PC-3 (cell line): ENCODE measurements around the gene CFAP65. TPM values are rescaled to one million over a fixed set of nuclear protein-coding genes. Genes with fewer than 3 reads are reported as not detected.

ENCODE experiments used
- ATAC-seq: fragments of 200-7000 bp; cut with Tn5 transposase; 2 replicates; pipeline ENCODE4 v1.9.1; 2020; ENCODE audit warnings: mild to moderate bottlenecking, moderate library complexity
- BruUV-seq: library from RNA; stranded (reverse); fragments of 400-500 nt; replicated peaks from 2 replicates; lab custom pipeline; 2021; lab: Mats Ljungman, UMichigan
- CTCF ChIA-PET: fragments of 300-600 bp; sonication (Branson Sonifier 250); formaldehyde crosslinking; loops from one replicate; lab custom pipeline; 2022; ENCODE audit warnings: antibody characterized with exemption; lab: Charles Lee
- POLR2A ChIA-PET: fragments of 300-600 bp; sonication (Branson Sonifier 250); formaldehyde crosslinking; loops from one replicate; lab custom pipeline; 2022; ENCODE audit warnings: antibody characterized with exemption; ENCODE audit not compliant: unreplicated experiment; lab: Charles Lee
- DNase-seq: peaks from one replicate; pipeline ENCODE4 v3.0.0-alpha.2; 2015
- H2AFZ ChIP-seq: fragments of 300-600 bp; sonication (generic); 2 replicates; pipeline ENCODE4 v1.6.0; 2016; ENCODE audit warnings: antibody characterized with exemption, low read length
- H3F3A ChIP-seq: fragments of 300-600 bp; sonication (generic); one replicate; pipeline ENCODE4 v1.6.0; 2017; ENCODE audit warnings: antibody characterized with exemption, low read length, control low read depth, mild to moderate bottlenecking; ENCODE audit not compliant: unreplicated experiment
- H3K27ac ChIP-seq: fragments of 300-600 bp; sonication (generic); 2 replicates; pipeline ENCODE4 v1.5.1; 2016; ENCODE audit warnings: mild to moderate bottlenecking, low read length
- H3K27me3 ChIP-seq: fragments of 300-600 bp; sonication (generic); 2 replicates; pipeline ENCODE4 v1.6.1; 2016; ENCODE audit warnings: low read length, mixed read lengths
- H3K36me3 ChIP-seq: fragments of 300-600 bp; sonication (generic); 2 replicates; pipeline ENCODE4 v1.6.1; 2016; ENCODE audit warnings: low read depth, mixed run types, low read length, mixed read lengths
- H3K4me1 ChIP-seq: fragments of 300-600 bp; sonication (generic); 2 replicates; pipeline ENCODE4 v1.5.1; 2016; ENCODE audit warnings: low read length; ENCODE audit not compliant: insufficient read depth
- H3K4me2 ChIP-seq: fragments of 300-600 bp; sonication (generic); 2 replicates; pipeline ENCODE4 v1.6.0; 2016; ENCODE audit warnings: low read length
- H3K4me3 ChIP-seq: fragments of 300-600 bp; sonication (generic); 2 replicates; pipeline ENCODE4 v1.5.1; 2016; ENCODE audit warnings: mild to moderate bottlenecking, low read length, mixed read lengths
- H3K79me2 ChIP-seq: fragments of 300-600 bp; sonication (generic); 2 replicates; pipeline ENCODE4 v1.6.1; 2017; ENCODE audit warnings: low read length, mixed read lengths
- H3K9ac ChIP-seq: fragments of 300-600 bp; sonication (generic); 2 replicates; pipeline ENCODE4 v1.6.0; 2016; ENCODE audit warnings: mild to moderate bottlenecking, low read length
- H3K9me2 ChIP-seq: fragments of 300-600 bp; sonication (generic); replicated peaks from 2 replicates; pipeline ENCODE4 v1.6.1; 2016; ENCODE audit warnings: mixed run types, low read length, mixed read lengths
- H3K9me3 ChIP-seq: fragments of 300-600 bp; sonication (generic); 2 replicates; pipeline ENCODE4 v1.6.1; 2016; ENCODE audit warnings: low read length, mixed read lengths
- H4K20me1 ChIP-seq: fragments of 300-600 bp; sonication (generic); 2 replicates; pipeline ENCODE4 v1.6.1; 2016; ENCODE audit warnings: low read length, mixed read lengths
- CTCF ChIP-seq: fragments of 300-600 bp; sonication (generic); conservative IDR thresholded peaks from 2 replicates; pipeline ENCODE4 v1.5.1; 2017; ENCODE audit warnings: antibody characterized with exemption, low read depth, mild to moderate bottlenecking, low read length
- EZH2 ChIP-seq: fragments of 300-600 bp; sonication (generic); IDR thresholded peaks from one replicate; pipeline ENCODE4 v1.6.1; 2017; ENCODE audit warnings: antibody characterized with exemption, mild to moderate bottlenecking, low read length; ENCODE audit not compliant: unreplicated experiment
- EZH2phosphoT487 ChIP-seq: fragments of 300-600 bp; sonication (generic); IDR thresholded peaks from 2 replicates; pipeline ENCODE4 v1.6.1; 2018; ENCODE audit warnings: mild to moderate bottlenecking, antibody characterized with exemption, low read length, borderline replicate concordance
- intact Hi-C: fragments of 100-400 bp; cut with micrococcal nuclease; formaldehyde crosslinking; loops from 2 replicates; pipeline ENCODE4 v1.9.0; 2023
- total RNA-seq: library from RNA; depleted of rRNA; stranded (reverse); fragments of >200 nt; gene quantifications from 2 replicates; pipeline ENCODE4 v1.2.3, GENCODE V29; 2014

Gene CFAP65
- total RNA-seq, 1 experiment from 2014 or later = 0.18 TPM

- no peaks in the 10 kb centered on the region for H3K27me3 ChIP-seq
- POLR2A ChIA-PET = interaction anchor here (0.6 kb wide), 1 partner anchor 8 kb away, joined by 6 read pairs; no protein-coding TSS in a partner anchor
- intact Hi-C loops = no loop called here
Observed at GRCh38 chr2:219010873-219011272, 30.4 kb downstream of the CFAP65 start.

GRCh38 chr2:219010162-219010756 lies 31.1 kb downstream of the CFAP65 start:
- H3K27me3 ChIP-seq = no peaks in the 10 kb centered on the region
- H3K9ac ChIP-seq = no peak overlapping the region
- no TSS peak for BruUV-seq
- no peak overlapping the region for H3K27ac ChIP-seq
- H3K4me1 ChIP-seq = no peaks in the 10 kb centered on the region
- POLR2A ChIA-PET = interaction anchor here (0.6 kb wide), 1 partner anchor 8 kb away, joined by 6 read pairs; no protein-coding TSS in a partner anchor
- no peaks in the 10 kb centered on the region for H3F3A ChIP-seq
- H3K9me2 ChIP-seq = no peaks in the 10 kb centered on the region
- no peak overlapping the region for H3K4me3 ChIP-seq
- no peaks in the 10 kb centered on the region for H3K9me3 ChIP-seq
- H4K20me1 ChIP-seq = no peaks in the 10 kb centered on the region
- DNase-seq (peak; percentile 65), ATAC-seq (peak; percentile 98)
- no peak overlapping the region for H2AFZ ChIP-seq
- intact Hi-C loops = no loop called here
- H3K4me2 ChIP-seq = no peak overlapping the region
- no peaks in the 10 kb centered on the region for H3K79me2 ChIP-seq
- no peak for TF ChIP-seq EZH2phosphoT487
- peak; percentile 76 for TF ChIP-seq CTCF
- TF ChIP-seq EZH2 = no peak
- CTCF ChIA-PET = interaction anchor here (0.6 to 1.0 kb wide), 5 partner anchors 9 to 150 kb away, joined by 3 to 5 read pairs (median 4); no protein-coding TSS in a partner anchor
- no peaks in the 10 kb centered on the region for H3K36me3 ChIP-seq

More at GRCh38 chr2:219010873-219011272, 30.4 kb downstream of the CFAP65 start:
- no peak for ATAC-seq
- H3F3A ChIP-seq = no peaks in the 10 kb centered on the region
- no peak overlapping the region for H3K4me2 ChIP-seq
- H3K4me3 ChIP-seq = no peak overlapping the region
- DNase-seq = no peak
- TF ChIP-seq EZH2phosphoT487 = no peak
- TF ChIP-seq CTCF = no peak
- no peak for TF ChIP-seq EZH2
- no peak overlapping the region for H3K9ac ChIP-seq
- H3K9me2 ChIP-seq = no peaks in the 10 kb centered on the region
- no peaks in the 10 kb centered on the region for H3K79me2 ChIP-seq
- H3K36me3 ChIP-seq = no peaks in the 10 kb centered on the region
- no peak overlapping the region for H2AFZ ChIP-seq
- H3K9me3 ChIP-seq = no peaks in the 10 kb centered on the region
- no peak overlapping the region for H3K27ac ChIP-seq
- no TSS peak for BruUV-seq
- no peaks in the 10 kb centered on the region for H4K20me1 ChIP-seq
- H3K4me1 ChIP-seq = no peaks in the 10 kb centered on the region
- CTCF ChIA-PET = no interaction called here

GRCh38 chr2:219009294-219009693 lies 32.0 kb downstream of the CFAP65 start:
- Histone ChIP-seq H3K36me3 (no peaks in the 10 kb centered on the region), H3K27ac (no peak overlapping the region), H2AFZ (no peak overlapping the region), H4K20me1 (no peaks in the 10 kb centered on the region), H3K9me3 (no peaks in the 10 kb centered on the region), H3K9ac (no peak overlapping the region), H3K27me3 (peaks cover 1% of the 10 kb centered on the region; the same call in 1 of the 2 replicates), H3K4me3 (no peak overlapping the region), H3K4me1 (no peaks in the 10 kb centered on the region), H3K9me2 (no peaks in the 10 kb centered on the region), H3F3A (no peaks in the 10 kb centered on the region), H3K4me2 (no peak overlapping the region), H3K79me2 (no peaks in the 10 kb centered on the region)
- ATAC-seq (no peak), DNase-seq (no peak)
- no TSS peak for BruUV-seq
- CTCF ChIA-PET = no interaction called here
- intact Hi-C loops = no loop called here
- POLR2A ChIA-PET = no interaction called here
- no peak for TF ChIP-seq EZH2phosphoT487
- TF ChIP-seq EZH2 = no peak
- TF ChIP-seq CTCF = no peak
